ENCODE results near the gene ETV6. TPM values are rescaled to one million over a fixed set of nuclear protein-coding genes. Genes with fewer than 3 reads are reported as not detected.
"Not testable (repeated sequence)": the region's sequence is repeated elsewhere in the genome, so short reads cannot be mapped to it uniquely, and the experiment has no call there.

ETV6 gene
- total and polyA plus RNA-seq, 9 of the 15 experiments (the other 6 are each of a cell fraction or from before 2014, with no cell fraction given): 0.81 to 12.7 (median 4.1) TPM

DNA sequence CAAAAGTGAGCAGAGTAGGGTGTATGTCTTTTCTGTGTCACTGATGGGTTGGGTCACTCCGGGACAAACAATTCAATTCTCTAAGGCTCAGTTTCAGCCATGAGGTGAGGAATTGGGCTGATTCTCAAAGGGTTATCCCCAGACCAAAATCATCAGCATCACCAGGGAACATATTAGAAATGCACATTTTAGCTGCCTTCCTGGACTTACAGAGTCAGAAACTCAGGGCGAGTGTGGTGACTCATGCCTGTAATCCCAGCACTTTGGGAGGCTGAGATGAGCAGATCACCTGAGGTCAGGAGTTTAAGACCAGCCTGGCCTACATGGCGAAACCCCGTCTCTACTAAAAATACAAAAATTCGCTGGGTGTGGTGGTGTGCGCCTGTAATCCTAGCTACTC is 21.8 kb upstream of the ETV6 start:
- H3K27ac ChIP-seq (ENCODE audit: extremely low read depth, low read depth, low read length); H3K9me1 ChIP-seq (ENCODE audit: control insufficient read depth, insufficient read depth, low read length); in situ Hi-C loops (cut with MboI); FAIRE-seq; H3K4me3 ChIP-seq; intact Hi-C loops (cut with micrococcal nuclease); ATAC-seq; H3K4me2 ChIP-seq (ENCODE audit: insufficient read depth, low read length); H3K9ac ChIP-seq (ENCODE audit: insufficient read depth in 1 of 2, low read depth in 2 of 2, low read length in 2 of 2); BruUV-seq (replicated peaks); H3K4me1 ChIP-seq (replicated peaks in 1 of 2; ENCODE audit: control insufficient read depth in 2 of 2, insufficient read depth in 2 of 2, low read length in 2 of 2); H3K9me3 ChIP-seq (replicated peaks; ENCODE audit: control insufficient read depth, insufficient read depth, low read depth, low read length); H3K36me3 ChIP-seq (ENCODE audit: control insufficient read depth, insufficient read depth, low read length); H2AFZ ChIP-seq (ENCODE audit: low read depth, low read length); H3K79me2 ChIP-seq (ENCODE audit: control insufficient read depth, insufficient read depth, low read length); POLR2A ChIA-PET; CTCF ChIA-PET (ENCODE audit: low intra/inter-chr PET ratio); DNase-seq (ENCODE audit: extremely low read depth in 1 of 4, low spot score in 3 of 4); H3K27me3 ChIP-seq (ENCODE audit: control insufficient read depth in 2 of 2, insufficient read depth in 2 of 2, low read length in 2 of 2); H4K20me1 ChIP-seq (replicated peaks; ENCODE audit: control insufficient read depth, insufficient read depth, low read length): not testable (repeated sequence)
- TF ChIP-seq, protein P1, sequence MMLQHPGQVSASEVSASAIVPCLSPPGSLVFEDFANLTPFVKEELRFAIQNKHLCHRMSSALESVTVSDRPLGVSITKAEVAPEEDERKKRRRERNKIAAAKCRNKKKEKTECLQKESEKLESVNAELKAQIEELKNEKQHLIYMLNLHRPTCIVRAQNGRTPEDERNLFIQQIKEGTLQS (IDR thresholded peaks at IDR 0.05): 0 out of 2 replicates have a peak, but pooled peaks have one; percentile 14
- TF ChIP-seq, protein P1 (CRISPR knock-in tag; conservative IDR thresholded peaks at IDR 0.05): not testable (repeated sequence)
- 6% methylated on average over 3 of the region's 6 CpGs for WGBS (ENCODE audit: insufficient coverage, low coverage, missing lambda C conversion rate)

DNA sequence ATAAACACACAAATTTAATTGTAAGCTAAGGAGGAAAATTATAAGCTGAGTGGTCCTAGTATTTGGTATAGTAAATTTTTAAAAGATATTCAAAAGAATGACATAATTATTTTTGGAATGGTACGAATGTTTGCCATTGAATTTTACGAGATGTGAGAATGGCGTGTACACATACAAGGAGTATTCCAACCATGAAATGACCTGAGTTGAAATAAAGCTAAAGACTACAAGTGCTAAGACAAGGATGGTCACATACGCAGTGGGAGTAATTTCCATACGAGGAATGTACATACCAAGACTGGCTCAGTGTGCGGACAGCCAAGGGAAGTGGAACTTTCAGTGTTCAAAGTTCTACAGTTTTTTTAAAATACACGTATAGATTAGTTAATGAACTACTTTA is 21.1 kb upstream of the ETV6 start:
- POLR2A ChIA-PET: no interaction called here
- CTCF ChIA-PET (ENCODE audit: low intra/inter-chr PET ratio): no interaction called here
- Histone ChIP-seq H3K36me3 (ENCODE audit: control insufficient read depth, insufficient read depth, low read length) (no peaks in the 10 kb centered on the region), H3K27ac (ENCODE audit: extremely low read depth, low read depth, low read length) (no peak overlapping the region), H3K9ac (ENCODE audit: insufficient read depth in 1 of 2, low read depth in 2 of 2, low read length in 2 of 2) (no peak overlapping the region), H3K4me3 (no peak overlapping the region), H3K9me1 (ENCODE audit: control insufficient read depth, insufficient read depth, low read length) (no peaks in the 10 kb centered on the region), H3K27me3 (ENCODE audit: control insufficient read depth in 2 of 2, insufficient read depth in 2 of 2, low read length in 2 of 2) (no peaks in the 10 kb centered on the region), H3K9me3 (replicated peaks; ENCODE audit: control insufficient read depth, insufficient read depth, low read depth, low read length) (no peaks in the 10 kb centered on the region), H2AFZ (ENCODE audit: low read depth, low read length) (no peak overlapping the region), H3K4me1 (replicated peaks in 1 of 2; ENCODE audit: control insufficient read depth in 2 of 2, insufficient read depth in 2 of 2, low read length in 2 of 2) (peaks cover 0 to 3% of the 10 kb centered on the region in 2 experiments; a peak in 2 of 5 replicates), H4K20me1 (replicated peaks; ENCODE audit: control insufficient read depth, insufficient read depth, low read length) (no peaks in the 10 kb centered on the region), H3K4me2 (ENCODE audit: insufficient read depth, low read length) (no peak overlapping the region), H3K79me2 (ENCODE audit: control insufficient read depth, insufficient read depth, low read length) (no peaks in the 10 kb centered on the region)
- DNase-seq (ENCODE audit: extremely low read depth in 1 of 4, low spot score in 3 of 4): no peak
- BruUV-seq (replicated peaks): no TSS peak
- no peak for TF ChIP-seq ETV5 (CRISPR knock-in tag; IDR thresholded peaks at IDR 0.05; ENCODE audit: low read depth)
- FAIRE-seq: no peak
- no peak for ATAC-seq
- in situ Hi-C loops (cut with MboI) (no loop called here), intact Hi-C loops (cut with micrococcal nuclease) (no loop called here)
- WGBS (ENCODE audit: insufficient coverage, low coverage, missing lambda C conversion rate): 59% methylated on average over 7 of the region's 7 CpGs
